Superior temporal gyrus (tissue), 1 donor: Measurements from ENCODE around the gene RNF25.
A peak's percentile ranks its signal among the peaks of the same experiment; 100 is the strongest.

ENCODE experiments used
- DNase-seq: peaks from one replicate; pipeline ENCODE4 v3.0.0-alpha.2; 2016; ENCODE audit errors: extremely low spot score

The RNF25 gene

DNA sequence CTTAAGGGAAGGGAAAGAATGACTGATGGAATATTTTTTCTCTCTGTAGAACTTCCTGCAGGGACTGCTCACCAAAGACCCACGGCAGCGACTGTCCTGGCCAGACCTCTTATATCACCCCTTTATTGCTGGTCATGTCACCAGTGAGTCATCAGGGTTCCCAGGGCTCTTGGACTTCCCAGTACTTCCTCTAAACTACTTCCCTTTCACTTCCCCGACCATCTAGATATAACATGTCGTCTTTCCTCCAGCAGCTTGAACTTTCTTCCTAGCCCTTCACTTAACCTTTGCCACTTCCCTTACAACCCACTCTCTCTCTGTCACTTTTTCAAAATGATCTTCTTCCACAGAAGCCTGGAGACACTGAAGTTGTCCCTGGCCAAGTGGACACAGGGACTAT, 7.3 kb upstream of the RNF25 start:
- DNase-seq = no peak

DNA sequence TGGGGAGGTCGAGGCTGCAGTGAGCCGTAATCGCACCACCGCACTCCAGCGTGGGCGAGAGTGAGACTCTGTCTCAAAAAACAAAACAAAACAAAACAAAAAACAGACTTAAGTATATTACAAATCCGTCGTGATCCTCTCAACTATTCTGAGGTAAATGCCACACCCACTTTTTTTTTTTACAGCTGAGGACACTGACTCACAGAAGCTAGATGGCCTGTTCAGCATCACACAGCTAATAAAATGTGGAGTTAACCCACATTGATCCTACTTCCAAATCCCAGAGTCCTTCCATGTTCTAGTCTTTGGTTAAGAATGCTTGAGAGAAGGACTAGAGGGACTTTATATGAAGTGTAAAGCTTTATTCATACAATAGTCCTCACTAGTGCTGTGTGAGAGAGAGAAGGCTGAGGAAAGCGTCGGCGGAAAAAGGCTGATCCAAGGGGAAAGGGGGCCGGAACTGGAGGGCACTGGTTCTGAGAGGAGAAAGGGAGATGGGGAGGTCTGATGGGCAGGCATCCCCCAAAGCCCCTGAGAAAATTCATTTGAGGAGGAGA, 627 bp downstream of the RNF25 start:
- peak; percentile 13 for DNase-seq

DNA sequence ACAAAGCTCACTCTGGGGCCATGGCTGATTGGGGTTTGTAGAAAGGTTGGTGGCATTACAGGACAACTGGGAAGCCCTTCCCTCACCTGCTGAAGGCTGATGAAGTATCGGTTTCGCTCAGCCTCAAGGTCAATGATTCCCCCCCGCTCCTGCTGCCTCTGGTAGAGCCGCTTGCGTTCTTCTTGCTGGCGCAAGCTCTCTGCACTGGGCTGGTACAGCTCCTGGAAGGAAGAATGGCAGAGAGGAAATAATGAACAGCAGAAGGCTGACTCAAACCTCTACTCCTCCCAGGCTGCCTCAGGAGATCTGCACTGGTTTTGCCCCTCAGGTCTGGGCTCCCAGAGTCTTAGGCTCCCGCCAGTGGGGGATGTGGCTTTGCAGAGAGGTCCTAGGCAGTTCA, 7.1 kb downstream of the RNF25 start:
- DNase-seq = no peak

DNA sequence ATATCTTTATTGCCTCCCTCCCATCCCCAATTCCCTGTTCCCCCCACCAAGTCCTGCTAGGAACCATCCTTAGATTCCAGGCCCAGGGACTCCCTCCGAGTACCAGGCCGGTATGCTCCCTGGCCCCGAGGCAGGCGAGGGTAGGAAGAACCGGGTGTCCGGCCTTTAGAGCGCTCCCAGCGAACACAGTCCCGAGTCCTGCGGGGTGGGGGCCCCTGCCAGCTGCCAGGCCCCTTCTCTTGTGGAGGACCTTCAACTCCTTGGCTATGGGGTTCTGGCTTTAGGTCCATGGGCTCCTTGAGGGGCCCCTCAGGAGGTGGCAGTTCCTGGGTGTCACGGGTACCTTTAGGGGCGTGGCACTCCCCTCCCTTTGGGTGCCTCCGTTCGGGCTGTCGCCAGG, 7.9 kb downstream of the RNF25 start:
- no peak for DNase-seq

DNA sequence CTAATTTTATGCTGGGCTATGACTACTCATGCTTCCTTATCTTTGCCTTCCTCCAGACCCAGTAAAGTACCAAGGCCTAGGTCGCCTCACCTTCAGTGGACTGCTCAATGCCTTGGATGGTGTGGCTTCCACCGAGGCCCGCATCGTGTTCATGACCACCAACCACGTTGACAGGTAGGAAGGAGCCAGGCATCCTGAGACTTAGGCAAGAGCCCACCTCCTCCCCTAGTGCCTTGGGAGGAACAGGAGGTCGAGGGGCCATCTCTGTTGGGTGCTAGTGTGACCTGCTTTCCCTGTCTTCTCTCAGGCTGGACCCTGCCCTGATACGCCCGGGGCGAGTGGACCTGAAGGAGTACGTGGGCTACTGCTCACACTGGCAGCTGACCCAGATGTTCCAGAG, 9.0 kb downstream of the RNF25 start:
- no peak for DNase-seq

DNA sequence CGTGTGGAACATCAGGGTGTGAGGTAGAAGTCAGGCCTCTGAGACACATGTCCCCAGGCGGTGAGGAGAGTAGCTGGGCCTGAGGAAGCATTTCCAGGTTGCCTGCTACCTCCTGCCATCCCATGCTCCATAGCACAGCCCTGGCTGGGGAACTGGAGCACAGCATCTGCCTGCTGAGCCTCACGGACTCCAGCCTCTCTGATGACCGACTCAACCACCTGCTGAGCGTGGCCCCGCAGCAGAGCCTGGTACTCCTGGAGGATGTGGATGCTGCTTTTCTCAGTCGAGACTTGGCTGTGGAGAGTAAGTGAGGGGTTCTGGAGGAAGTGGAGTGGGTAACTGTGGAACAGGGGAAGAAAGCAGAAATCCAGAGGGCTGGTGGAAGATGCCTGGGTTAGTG, 9.4 kb downstream of the RNF25 start:
- no peak for DNase-seq

DNA sequence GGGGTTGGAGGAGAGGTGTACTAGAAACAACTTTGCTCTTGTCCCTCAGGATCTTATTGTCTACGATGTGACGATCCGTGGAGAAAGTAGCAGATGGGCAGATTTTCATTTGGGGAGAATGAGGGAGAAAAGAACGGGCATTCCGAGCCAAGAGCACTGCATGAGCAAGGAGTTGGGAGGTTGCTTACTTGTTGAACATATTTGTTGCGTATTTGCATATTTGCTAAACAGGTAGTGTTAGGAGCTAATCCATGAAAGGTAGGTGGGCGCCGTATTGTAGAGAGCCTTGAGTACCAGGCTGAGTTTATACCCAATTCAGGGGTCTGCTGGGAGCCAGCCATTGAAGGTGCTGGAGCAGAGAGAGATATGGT, 11.8 kb downstream of the RNF25 start:
- no peak for DNase-seq

DNA sequence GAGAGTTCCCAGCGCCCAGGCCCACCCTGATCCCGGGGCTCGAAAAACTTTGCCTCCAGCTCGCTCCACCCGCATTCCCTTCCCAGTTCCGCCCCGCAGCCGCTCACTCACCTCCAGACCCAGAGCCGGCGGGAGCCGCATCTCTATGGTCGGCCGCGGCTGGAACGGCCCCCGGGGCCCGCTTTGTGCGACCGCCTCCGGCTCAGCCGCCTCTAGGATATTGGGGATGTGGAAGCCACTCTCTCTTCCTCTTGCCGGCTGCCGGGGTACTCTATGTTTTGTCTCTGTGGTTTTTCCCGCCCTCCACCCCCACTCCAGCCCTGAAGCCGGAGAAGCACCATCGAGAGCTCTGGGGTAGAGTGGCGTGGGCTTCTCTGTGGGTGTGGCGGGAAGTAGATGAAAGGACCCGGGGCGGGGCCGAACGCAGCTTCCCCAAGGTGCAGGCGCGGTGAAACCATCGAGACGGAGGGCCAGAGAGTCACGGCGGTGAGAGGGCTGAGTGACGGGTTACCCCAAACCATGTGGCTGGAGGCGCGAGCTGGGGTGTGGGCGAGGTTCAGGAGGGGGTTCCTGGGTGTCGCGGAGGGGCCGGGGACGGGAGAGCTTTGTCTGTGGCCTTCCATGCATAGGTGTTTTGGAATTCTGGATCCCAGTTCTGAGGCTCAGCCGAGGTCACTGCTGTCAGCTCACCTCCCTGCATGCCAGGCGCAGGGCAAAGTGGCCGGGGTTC, 12.4 kb downstream of the RNF25 start, which contains the start of the genes BCS1L and ZNF142:
TSS of gene BCS1L (plus strand) at position 426 of the 730 bp plus-strand sequence. CDS start 1,305 bp downstream, outside the sequence.
TSS of gene ZNF142 (minus strand) at position 366 of the 730 bp plus-strand sequence. CDS start 3,194 bp downstream, outside the sequence.
- peak; percentile 93 for DNase-seq

DNA sequence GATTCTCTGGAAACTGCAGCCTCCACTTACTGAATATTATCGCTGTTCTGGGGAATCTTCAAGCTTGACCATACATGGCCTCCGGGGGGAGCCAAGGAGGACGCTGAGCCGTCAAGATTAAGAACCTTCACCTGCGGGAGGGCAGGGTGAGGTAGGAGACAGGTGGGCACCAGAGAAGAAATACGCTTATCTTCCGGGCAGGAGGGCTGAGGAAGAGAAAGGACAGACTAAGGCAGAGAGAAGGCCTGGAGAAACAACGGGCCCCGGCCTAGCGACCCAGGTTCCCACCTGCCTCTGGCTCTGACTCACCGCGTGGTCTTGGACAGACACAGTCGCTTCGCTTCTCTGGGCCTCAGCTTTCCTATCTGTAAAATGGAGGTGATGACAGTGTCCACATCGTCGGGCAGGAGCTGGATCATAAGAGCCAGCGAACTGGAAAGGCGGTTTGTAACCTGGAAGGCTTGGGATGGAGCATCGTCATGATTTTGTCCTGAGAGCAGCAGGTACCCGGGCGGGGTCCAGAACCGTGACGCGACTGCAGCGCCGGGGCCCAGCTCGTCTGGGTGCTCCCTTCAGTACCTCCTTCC, 13.0 kb downstream of the RNF25 start:
- DNase-seq = peak; percentile 15

DNA sequence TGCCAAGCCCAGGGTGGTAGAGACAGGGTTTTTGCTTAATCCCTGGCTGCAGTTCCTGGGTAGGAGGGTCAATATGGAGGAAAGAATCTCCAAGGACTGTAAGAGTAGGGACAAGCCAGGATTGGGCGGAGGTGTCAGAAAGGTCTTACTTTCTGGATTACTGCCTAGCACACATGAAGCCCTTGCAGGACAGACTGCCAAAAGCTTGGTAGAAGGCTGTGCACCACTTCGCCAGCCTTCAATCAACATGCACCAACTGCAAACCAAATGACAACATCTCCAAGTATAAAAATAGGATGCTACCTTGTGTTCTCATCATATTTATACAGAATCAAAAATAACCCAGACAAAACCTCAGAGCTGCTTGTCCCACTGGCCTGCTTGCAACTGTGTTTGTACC, 16.1 kb downstream of the RNF25 start:
- DNase-seq = no peak

DNA sequence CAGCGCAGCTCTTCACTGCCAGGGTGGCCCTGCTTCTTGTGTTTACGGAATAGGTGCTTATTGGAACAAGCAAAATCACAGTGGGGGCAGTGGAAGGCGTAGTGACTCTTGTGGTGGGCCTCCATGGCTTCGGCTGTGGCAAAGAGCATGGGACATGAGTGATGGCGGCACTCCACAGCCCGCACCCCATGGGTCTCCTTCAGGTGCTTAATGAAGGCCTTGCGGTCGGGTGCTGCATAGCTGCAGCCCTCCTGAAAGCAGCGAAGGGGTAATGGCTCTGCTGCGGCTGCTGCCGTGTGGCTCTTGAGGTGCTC, 23.1 kb downstream of the RNF25 start:
- DNase-seq = no peak

DNA sequence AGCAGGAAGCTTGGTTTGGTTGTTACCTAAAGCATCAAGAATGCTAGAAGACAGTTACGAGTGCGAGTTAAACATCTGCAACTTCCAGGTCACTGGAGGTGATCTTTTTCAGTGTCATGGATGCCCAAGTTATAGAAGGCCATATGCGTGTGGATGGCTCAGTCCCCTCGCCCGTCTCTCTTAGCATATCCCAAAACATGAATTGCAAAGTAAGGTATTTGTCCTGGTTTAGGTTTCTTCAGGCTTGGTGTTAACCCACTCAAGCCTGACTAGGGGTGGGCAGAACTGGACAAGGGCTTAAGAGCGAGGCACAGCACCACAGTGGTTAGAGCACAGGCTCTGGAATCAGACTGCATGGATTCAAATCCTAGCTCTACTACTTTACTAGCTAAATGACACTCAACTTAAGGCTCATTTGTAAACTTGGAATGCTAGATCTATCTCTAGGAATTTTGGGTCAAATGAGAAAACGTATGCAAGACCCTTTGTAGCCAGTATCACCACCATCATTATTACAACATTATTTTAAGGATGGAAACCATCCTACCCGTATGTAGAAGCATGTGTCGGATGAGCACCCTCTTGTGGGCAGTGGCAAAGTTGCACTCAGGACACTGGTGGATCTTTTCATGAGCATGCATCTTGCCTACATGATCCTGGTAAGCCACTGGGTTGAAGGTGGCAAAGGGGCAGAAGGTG, 23.6 kb downstream of the RNF25 start:
- peak; percentile 80 for DNase-seq

DNA sequence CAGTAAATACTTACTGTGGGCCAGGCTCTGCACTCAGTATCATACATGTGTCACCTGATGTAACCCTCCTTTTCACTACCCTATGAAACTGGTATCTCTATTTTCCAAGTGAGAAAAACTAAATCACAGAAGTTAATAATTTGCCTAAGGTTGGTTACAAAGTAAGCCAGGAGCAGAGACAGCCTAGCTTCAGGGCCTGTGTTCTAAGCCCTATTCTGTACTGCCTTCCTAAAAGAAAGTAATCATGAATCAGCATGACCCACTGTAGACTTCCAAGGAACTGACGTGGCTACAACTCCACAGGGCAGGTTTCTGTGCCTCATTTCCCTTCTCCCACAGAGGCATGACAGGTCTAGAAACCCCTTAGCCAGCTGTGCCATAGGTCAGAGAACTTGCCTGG, 26.7 kb downstream of the RNF25 start:
- DNase-seq = no peak

DNA sequence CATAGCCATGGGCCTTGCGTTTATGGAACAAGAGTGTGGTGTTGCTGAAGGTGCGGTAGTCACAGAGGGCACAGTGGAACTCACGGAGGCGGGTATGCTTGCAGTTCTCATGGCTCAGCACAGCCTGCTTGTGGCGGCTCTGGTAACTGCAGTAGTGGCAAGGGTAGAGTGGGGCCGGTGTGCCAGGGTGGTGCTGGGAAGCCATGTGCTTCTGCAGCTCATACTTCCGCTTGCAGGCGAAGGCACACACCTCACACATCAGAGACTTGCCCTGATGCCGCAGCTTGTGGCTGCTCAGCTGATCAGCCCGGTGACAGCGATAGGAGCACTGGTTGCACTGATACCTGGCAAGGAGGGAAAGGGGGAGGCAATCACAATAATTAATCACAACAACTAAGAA, 27.1 kb downstream of the RNF25 start:
- DNase-seq = no peak

DNA sequence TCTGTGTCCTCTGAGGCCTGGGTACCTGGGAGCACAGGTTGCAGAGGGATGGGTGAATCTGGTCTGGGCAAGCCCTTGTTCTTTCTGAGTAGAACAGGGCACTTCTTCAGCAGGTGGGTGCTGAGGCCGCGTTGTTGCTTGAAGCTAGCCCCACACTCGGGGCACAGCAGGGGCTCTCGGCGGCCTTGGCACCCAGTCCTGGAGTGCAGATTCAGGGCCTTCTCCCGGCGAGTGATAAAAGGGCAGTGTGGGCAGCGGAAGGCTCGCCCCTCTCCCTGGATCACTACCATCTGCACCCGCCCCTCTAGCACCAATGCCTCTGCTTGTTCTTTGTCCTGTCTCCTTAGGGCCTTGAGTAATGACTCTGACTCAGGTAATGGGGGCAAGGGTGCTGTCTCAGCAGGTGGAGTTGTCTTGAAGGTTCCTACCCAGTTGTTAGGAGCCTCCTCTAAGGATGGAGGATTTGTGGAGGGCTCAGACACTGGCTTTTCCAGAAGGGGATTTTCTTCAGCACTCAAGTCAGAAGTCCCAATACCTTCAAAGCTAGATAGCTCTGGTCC, 28.0 kb downstream of the RNF25 start:
- no peak for DNase-seq

DNA sequence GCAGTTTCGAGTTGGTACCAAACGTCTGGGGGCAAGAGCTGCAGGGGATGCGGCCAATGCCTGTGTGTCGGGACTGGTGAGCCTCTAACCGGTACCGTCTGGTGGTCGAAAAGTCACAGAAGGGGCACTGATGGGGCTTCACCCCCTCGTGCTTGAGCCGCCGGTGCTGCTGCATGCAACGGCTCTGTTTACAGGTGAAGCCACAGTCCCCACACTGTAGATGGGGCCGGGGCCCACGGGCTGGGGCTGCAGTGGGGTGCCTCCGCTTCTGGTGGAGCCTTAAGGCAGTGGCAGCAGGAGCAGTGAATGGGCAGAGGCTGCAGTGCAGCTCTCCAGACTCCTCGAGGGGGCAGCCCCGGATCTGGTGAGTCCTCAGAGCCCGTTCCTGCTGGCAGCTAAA, 29.0 kb downstream of the RNF25 start:
- no peak for DNase-seq

DNA sequence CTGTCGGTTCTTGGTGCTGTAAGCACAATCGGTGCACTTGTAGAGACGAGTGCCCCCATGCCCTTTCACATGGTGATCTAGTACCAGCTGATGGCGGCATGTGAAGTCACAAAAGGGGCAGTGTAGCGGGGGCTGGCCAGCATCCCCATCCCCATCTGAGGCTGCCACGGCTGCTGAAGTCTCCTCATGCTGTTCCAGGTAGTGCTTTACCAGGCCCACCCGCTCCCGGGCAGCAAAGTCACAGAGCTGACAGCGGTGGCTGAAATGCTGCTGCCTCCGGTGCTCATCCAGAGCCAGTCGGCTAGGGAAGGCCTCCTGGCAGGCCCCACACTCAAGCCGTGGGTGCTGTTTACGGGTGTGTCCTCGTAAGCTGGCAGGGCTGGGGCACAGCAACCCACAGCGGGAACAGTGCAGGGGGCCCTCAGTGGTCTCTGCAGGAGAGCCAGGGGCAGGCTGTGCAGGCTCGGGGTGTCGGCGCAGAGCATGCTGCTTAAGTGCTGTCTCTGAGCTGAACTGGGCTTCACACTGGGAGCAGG, 29.6 kb downstream of the RNF25 start:
- DNase-seq = no peak

DNA sequence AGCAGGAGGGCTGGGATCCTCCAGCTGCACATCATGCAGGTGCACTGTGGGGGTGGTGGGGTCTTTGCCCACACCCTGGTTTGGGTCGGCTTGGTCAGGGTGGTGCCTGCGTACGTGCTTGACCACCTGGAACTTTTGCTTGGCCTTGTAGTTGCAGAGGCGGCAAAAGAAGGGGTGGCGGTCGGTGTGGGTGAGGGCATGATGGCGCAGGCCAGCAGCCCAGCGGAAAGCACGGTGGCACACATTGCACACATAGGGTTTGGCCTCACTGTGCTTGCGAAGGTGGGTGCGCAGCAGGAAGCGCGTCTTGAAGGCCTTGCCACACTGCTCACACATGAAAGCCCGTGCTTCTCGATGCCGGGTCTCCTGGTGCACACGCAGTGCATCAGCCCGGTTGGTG, 33.4 kb downstream of the RNF25 start:
- DNase-seq = no peak

DNA sequence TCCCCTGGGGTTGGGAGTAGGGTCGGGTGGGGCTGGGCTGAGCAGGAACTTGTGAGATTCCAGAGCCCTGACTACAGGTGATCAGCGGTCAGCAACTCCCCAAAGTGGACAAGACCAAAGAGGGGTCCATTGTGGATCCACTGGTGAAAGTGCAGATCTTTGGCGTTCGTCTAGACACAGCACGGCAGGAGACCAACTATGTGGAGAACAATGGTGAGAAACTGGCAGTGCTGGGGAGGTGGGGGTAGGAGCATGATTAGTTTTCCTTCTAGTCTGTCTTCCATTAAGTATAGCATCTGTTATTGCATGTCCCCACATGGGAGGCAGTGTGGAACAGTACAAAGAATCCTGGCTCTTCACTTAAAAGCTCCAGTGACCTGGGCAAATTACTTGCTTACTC, 36.1 kb downstream of the RNF25 start:
- no peak for DNase-seq

DNA sequence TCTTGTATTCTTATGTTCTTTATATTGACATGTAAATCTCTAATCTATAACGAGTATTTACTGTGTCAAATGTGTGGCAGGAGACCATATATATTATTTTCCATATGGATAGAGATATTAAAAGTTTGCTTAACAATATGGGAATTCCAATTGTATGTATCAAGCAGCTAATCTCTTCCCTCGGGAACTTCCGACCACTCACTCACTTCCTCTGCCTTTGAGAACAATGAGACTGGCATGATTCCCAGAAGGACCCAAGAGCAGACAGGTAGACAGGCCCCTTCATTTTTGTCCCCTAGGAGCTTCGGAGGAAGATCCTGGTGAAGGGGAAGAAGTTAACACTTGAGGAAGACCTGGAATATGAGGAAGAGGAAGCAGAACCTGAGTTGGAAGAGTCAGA, 40.0 kb downstream of the RNF25 start:
- DNase-seq = no peak

DNA sequence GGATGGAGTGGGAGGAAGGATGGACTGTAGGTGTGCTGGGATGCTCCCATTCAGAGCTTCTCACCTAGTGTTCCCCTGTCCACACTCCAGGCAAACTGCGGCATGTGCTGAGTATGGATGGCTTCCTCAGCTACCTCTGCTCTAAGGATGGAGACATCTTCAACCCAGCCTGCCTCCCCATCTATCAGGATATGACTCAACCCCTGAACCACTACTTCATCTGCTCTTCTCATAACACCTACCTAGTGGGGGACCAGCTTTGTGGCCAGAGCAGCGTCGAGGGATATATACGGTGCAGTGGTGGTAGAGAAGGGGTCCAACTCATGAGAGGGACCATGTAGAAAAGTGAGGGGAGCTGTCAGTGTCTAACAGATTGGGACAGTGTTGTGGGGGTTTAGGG, 43.9 kb downstream of the RNF25 start:
- no peak for DNase-seq

DNA sequence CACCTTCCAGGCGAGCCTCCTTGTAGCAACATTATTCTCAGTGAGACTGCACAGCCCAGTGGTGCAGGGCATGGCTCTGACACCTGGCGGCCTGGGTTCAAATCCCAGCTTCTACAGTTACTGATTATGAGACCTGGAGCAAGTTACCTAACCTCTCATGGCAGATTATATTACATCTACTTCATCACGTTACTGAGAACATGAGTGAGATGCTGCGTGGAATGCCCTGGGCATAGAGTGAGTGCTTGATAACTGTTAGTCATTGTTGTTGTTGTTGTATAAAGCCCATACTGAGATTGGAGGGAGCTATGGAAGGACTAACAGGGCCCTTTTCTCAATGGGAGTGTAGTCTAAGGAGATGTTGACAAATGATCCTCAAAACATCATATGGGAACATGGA, 45.4 kb downstream of the RNF25 start:
- DNase-seq = no peak
